SK-N-SH (cell line): ENCODE measurements around the gene SHMT1. TPM values are rescaled to one million over a fixed set of nuclear protein-coding genes. Genes with fewer than 3 reads are reported as not detected.

Experiments used
- CTCF ChIA-PET: fragments of 300-600, 350-600 bp; formaldehyde crosslinking; extraction: SDS; loops from one replicate; lab custom pipeline; 2021; lab: Yijun Ruan, JAX
- POLR2A ChIA-PET: fragments of 350-600 bp; sonication (Branson Sonifier 250); formaldehyde crosslinking; extraction: SDS; loops from one replicate; lab custom pipeline; 2020; ENCODE audit warnings: antibody characterized with exemption, inconsistent platforms; lab: Yijun Ruan, JAX
- DNase-seq: peaks from one replicate; pipeline ENCODE4 v3.0.0; 2012
- H2AFZ ChIP-seq: fragments of 200-600 bp; sonication (generic); 2 replicates; pipeline ENCODE4 v1.8.1; 2016; ENCODE audit warnings: antibody characterized with exemption, mild to moderate bottlenecking, low read depth
- H3F3A ChIP-seq: fragments of 200-600 bp; sonication (generic); replicated peaks from 2 replicates; pipeline ENCODE3; 2016; ENCODE audit warnings: antibody characterized with exemption, mild to moderate bottlenecking; ENCODE audit not compliant: insufficient read depth
- H3K27ac ChIP-seq, 2 experiments: fragments of 200-500 bp in 1 of 2; fragments of 200-600 bp in 1 of 2; sonication (Bioruptor generic) in 1 of 2; sonication (generic), shearing (Covaris generic) in 1 of 2; 2 replicates each; pipeline versions ENCODE4 v1.5.1 to v1.6.1; 2014 to 2016; ENCODE audit warnings: low read depth in 2 of 2, inconsistent platforms in 1 of 2, low read length in 1 of 2, mild to moderate bottlenecking in 1 of 2, mixed read lengths in 1 of 2
- H3K27me3 ChIP-seq: fragments of 200-600 bp; sonication (generic), shearing (Covaris generic); 2 replicates; pipeline ENCODE4 v1.6.1; 2016; ENCODE audit warnings: mixed run types; ENCODE audit not compliant: insufficient read depth
- H3K36me3 ChIP-seq, 2 experiments: fragments of 200-500 bp in 1 of 2; fragments of 200-600 bp in 1 of 2; sonication (Bioruptor generic) in 1 of 2; sonication (generic) in 1 of 2; replicated peaks in 1 of 2; 2 replicates each; pipeline versions ENCODE3 to v1.5.1; 2014 to 2016; ENCODE audit warnings: low read length in 1 of 2, mild to moderate bottlenecking in 1 of 2; ENCODE audit not compliant: insufficient read depth in 2 of 2, control insufficient read depth in 1 of 2
- H3K4me1 ChIP-seq, 2 experiments: fragments of 200-500 bp in 1 of 2; fragments of 200-600 bp in 1 of 2; sonication (Bioruptor generic) in 1 of 2; sonication (generic), shearing (Covaris generic) in 1 of 2; 2 replicates each; pipeline versions ENCODE4 v1.5.1 to v1.6.1; 2014 to 2016; ENCODE audit warnings: low read depth in 1 of 2, low read length in 1 of 2, mixed run types in 1 of 2; ENCODE audit not compliant: insufficient read depth in 2 of 2, control insufficient read depth in 1 of 2
- H3K4me2 ChIP-seq: fragments of 200-600 bp; sonication (generic), shearing (Covaris generic); 2 replicates; pipeline ENCODE4 v1.6.1; 2017; ENCODE audit warnings: mixed run types
- H3K4me3 ChIP-seq, 2 experiments: fragments of 200-500 bp in 1 of 2; fragments of 200-600 bp in 1 of 2; sonication (Bioruptor generic) in 1 of 2; sonication (generic), shearing (Covaris generic) in 1 of 2; 2 replicates each; pipeline versions ENCODE4 v1.5.1 to v1.8.1; 2014 to 2016; ENCODE audit warnings: low read depth in 2 of 2, inconsistent platforms in 1 of 2, low read length in 1 of 2, mild to moderate bottlenecking in 1 of 2, mixed read lengths in 1 of 2, moderate library complexity in 1 of 2
- H3K79me2 ChIP-seq: fragments of 200-600 bp; sonication (generic); 2 replicates; pipeline ENCODE4 v1.8.1; 2017; ENCODE audit warnings: mild to moderate bottlenecking; ENCODE audit not compliant: insufficient read depth
- H3K9ac ChIP-seq: fragments of 200-600 bp; sonication (generic); 2 replicates; pipeline ENCODE4 v1.6.1; 2017; ENCODE audit warnings: mixed run types
- H3K9me2 ChIP-seq: fragments of 200-600 bp; sonication (generic); 2 replicates; pipeline ENCODE4 v1.6.1; 2017; ENCODE audit warnings: mixed run types
- H3K9me3 ChIP-seq: fragments of 200-600 bp; sonication (generic); 2 replicates; pipeline ENCODE4 v1.6.1; 2017; ENCODE audit warnings: mixed run types, mild to moderate bottlenecking, moderate library complexity
- H4K20me1 ChIP-seq: fragments of 200-600 bp; sonication (generic); 2 replicates; pipeline ENCODE4 v1.6.1; 2017; ENCODE audit warnings: mild to moderate bottlenecking, mixed run types; ENCODE audit not compliant: insufficient read depth
- CHD2 ChIP-seq: fragments of 150-350 bp; IDR thresholded peaks from 2 replicates; pipeline ENCODE4 v1.6.1; 2018; ENCODE audit warnings: low read length; ENCODE audit not compliant: partially characterized antibody
- EP300 ChIP-seq, 2 experiments: IDR thresholded peaks; 2 replicates each; pipeline versions ENCODE4 v1.4.0 to v1.6.1; 2012; ENCODE audit warnings: borderline replicate concordance in 1 of 2, low read depth in 1 of 2, low read length in 1 of 2
- EZH2phosphoT487 ChIP-seq: fragments of 200-600 bp; sonication (generic); IDR thresholded peaks from 2 replicates; pipeline ENCODE4 v1.6.1; 2017; ENCODE audit warnings: low read depth, mixed run types, mild to moderate bottlenecking, antibody characterized with exemption, moderate library complexity, borderline replicate concordance
- FOXJ3 ChIP-seq: sonication (generic); formaldehyde crosslinking; IDR thresholded peaks from 2 replicates; pipeline ENCODE4 v1.5.1; 2020; ENCODE audit warnings: mild to moderate bottlenecking, missing genetic modification reagents
- MEF2A ChIP-seq: IDR thresholded peaks from 2 replicates; pipeline ENCODE4 v1.4.0; 2012; ENCODE audit warnings: low read depth, borderline replicate concordance
- NFIC ChIP-seq: IDR thresholded peaks from 2 replicates; pipeline ENCODE4 v1.4.0; 2012; ENCODE audit warnings: borderline replicate concordance
- NRF1 ChIP-seq: IDR thresholded peaks from 2 replicates; pipeline ENCODE4 v1.6.1; 2012; ENCODE audit warnings: low read depth, mild to moderate bottlenecking, low read length
- RFX5 ChIP-seq: IDR thresholded peaks from 2 replicates; pipeline ENCODE4 v1.6.1; 2012; ENCODE audit warnings: mild to moderate bottlenecking, improper control_type of control experiment, low read length
- RXRA ChIP-seq: IDR thresholded peaks from 2 replicates; pipeline ENCODE4 v1.4.0; 2012; ENCODE audit warnings: low read depth, mild to moderate bottlenecking, borderline replicate concordance
- SMC3 ChIP-seq: IDR thresholded peaks from 2 replicates; pipeline ENCODE4 v1.6.1; 2012; ENCODE audit warnings: low read depth, low read length, improper control_type of control experiment
- TEAD4 ChIP-seq: IDR thresholded peaks from 2 replicates; pipeline ENCODE4 v1.4.0; 2012; ENCODE audit warnings: mild to moderate bottlenecking, borderline replicate concordance; ENCODE audit not compliant: insufficient read depth
- WGBS: methylation state at CpG from one replicate; pipeline ENCODE4 v1.1.6; 2017; ENCODE audit warnings: low lambda C conversion rate; 5-methylcytosine and 5-hydroxymethylcytosine counted together
- polyA plus RNA-seq, 3 experiments: library from polyadenylated mRNA; depleted of rRNA; stranded (reverse); fragments of >200 nt; gene quantifications; 2 replicates each; pipeline ENCODE4 v1.2.3, GENCODE V29; 2012
- TF ChIP-seq, protein P1 (sequence below): fragments of 150-350 bp; IDR thresholded peaks from 2 replicates; pipeline ENCODE4 v1.6.1; 2017; ENCODE audit warnings: antibody characterized with exemption, low read length, low read depth, borderline replicate concordance
- TF ChIP-seq, protein P2 (sequence below): fragments of 200-600 bp; sonication (generic); IDR thresholded peaks from 2 replicates; pipeline ENCODE4 v1.6.1; 2017; ENCODE audit warnings: antibody characterized with exemption, mild to moderate bottlenecking, moderate library complexity
- TF ChIP-seq, protein P3 (sequence below): IDR thresholded peaks from 2 replicates; pipeline ENCODE4; 2012

Gene SHMT1
- polyA plus RNA-seq, 1 of the 3 experiments (the other 2 are of a cell fraction), result 17.0 TPM

DNA sequence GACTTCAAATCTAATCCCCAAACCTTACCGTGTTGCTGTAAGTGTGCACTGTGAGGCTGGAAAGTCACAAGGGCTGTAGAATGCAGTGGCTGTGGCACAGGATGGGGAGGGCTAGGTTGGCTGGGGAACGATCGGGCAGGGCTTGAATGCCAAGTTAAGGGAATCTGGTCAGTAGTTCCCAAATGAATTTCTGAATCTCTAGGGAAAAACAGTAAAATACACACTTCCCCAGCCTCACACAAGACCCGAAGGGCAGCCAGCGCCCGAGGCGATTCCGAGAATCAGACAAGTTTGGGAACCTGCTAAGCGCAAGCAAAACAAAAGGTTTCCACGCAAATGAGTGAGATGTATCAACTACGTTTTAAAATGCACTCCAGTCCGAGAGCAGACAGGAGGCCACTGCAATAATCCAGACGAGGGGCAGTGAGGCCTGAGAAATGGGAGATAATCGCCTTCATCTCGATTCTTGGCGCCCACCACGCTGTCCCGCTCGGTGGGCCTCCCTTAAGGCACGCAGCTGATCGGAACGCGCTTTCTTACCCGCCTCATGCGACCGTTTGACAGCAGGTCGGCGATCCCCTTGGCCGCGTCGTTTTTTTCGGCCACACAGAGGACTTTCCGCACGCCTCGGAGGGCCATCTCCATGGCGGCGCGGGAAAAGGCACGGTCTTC is 49.2 kb downstream of the SHMT1 start:
- no peak for DNase-seq
- Histone ChIP-seq H3K36me3 (peaks cover 34 to 36% of the 10 kb centered on the region in 2 experiments), H3K4me2 (peak overlapping the region; percentile 86), H3K9me2 (no peaks in the 10 kb centered on the region), H3K4me1 (peaks cover 22 to 43% of the 10 kb centered on the region in 2 experiments; a peak in 2 of 4 replicates), H3K27ac (peak overlapping the region; percentile 69 to 92; a peak in 3 of 4 replicates), H4K20me1 (peaks cover 30% of the 10 kb centered on the region), H2AFZ (peak overlapping the region; percentile 70; the same call in 1 of the 2 replicates), H3K9me3 (no peaks in the 10 kb centered on the region), H3F3A (no peaks in the 10 kb centered on the region), H3K79me2 (peaks cover 95% of the 10 kb centered on the region), H3K27me3 (no peaks in the 10 kb centered on the region), H3K4me3 (peak overlapping the region; percentile 84 to 94), H3K9ac (peak overlapping the region; percentile 85)
- 3% methylated on average over 13 of the region's 39 CpGs for WGBS
- ChIA-PET CTCF (interaction anchor here (0.5 kb wide), 1 partner anchor 22 kb away, joined by 3 read pairs; no protein-coding TSS in a partner anchor), POLR2A (interaction anchor here (1.0 kb wide), 1 partner anchor 12 kb away, joined by 3 read pairs; no protein-coding TSS in a partner anchor)
- TF ChIP-seq NRF1 (no peak), RFX5 (no peak), EZH2phosphoT487 (no peak), EP300 (IDR thresholded peaks at IDR 0.05; ENCODE audit: borderline replicate concordance in 1 of 2, low read depth in 1 of 2, low read length in 1 of 2) (no peak), RXRA (no peak), FOXJ3 (CRISPR knock-in tag) (no peak), TEAD4 (no peak), SMC3 (no peak), MEF2A (no peak), NFIC (no peak), CHD2 (no peak)
- TF ChIP-seq, protein P1, sequence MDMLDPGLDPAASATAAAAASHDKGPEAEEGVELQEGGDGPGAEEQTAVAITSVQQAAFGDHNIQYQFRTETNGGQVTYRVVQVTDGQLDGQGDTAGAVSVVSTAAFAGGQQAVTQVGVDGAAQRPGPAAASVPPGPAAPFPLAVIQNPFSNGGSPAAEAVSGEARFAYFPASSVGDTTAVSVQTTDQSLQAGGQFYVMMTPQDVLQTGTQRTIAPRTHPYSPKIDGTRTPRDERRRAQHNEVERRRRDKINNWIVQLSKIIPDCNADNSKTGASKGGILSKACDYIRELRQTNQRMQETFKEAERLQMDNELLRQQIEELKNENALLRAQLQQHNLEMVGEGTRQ, result no peak
- TF ChIP-seq, protein P2, sequence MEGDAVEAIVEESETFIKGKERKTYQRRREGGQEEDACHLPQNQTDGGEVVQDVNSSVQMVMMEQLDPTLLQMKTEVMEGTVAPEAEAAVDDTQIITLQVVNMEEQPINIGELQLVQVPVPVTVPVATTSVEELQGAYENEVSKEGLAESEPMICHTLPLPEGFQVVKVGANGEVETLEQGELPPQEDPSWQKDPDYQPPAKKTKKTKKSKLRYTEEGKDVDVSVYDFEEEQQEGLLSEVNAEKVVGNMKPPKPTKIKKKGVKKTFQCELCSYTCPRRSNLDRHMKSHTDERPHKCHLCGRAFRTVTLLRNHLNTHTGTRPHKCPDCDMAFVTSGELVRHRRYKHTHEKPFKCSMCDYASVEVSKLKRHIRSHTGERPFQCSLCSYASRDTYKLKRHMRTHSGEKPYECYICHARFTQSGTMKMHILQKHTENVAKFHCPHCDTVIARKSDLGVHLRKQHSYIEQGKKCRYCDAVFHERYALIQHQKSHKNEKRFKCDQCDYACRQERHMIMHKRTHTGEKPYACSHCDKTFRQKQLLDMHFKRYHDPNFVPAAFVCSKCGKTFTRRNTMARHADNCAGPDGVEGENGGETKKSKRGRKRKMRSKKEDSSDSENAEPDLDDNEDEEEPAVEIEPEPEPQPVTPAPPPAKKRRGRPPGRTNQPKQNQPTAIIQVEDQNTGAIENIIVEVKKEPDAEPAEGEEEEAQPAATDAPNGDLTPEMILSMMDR, result no peak
- TF ChIP-seq, protein P3, sequence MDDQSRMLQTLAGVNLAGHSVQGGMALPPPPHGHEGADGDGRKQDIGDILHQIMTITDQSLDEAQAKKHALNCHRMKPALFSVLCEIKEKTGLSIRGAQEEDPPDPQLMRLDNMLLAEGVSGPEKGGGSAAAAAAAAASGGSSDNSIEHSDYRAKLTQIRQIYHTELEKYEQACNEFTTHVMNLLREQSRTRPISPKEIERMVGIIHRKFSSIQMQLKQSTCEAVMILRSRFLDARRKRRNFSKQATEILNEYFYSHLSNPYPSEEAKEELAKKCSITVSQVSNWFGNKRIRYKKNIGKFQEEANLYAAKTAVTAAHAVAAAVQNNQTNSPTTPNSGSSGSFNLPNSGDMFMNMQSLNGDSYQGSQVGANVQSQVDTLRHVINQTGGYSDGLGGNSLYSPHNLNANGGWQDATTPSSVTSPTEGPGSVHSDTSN, result no peak
